ENCODE measurements around the gene KMO. TPM values are rescaled to one million over a fixed set of nuclear protein-coding genes. Genes with fewer than 3 reads are reported as not detected.

Gene KMO
- total RNA-seq, 1 experiment from 2014 or later, result not detected

GRCh38 chr1:241579434-241579833 is 47.3 kb downstream of the KMO start:
- CTCF ChIA-PET, result no interaction called here
- no peak overlapping the region for H3K4me3 Mint-ChIP-seq
- H3K9me3 Mint-ChIP-seq, result peaks cover 36% of the 10 kb centered on the region
- H3K27ac Mint-ChIP-seq, result no peak overlapping the region
- H3K4me1 Mint-ChIP-seq, result no peaks in the 10 kb centered on the region
- POLR2A ChIA-PET, result no interaction called here
- peaks cover 3% of the 10 kb centered on the region; the same call in 1 of the 2 replicates for H3K36me3 Mint-ChIP-seq
- no peaks in the 10 kb centered on the region for H3K27me3 Mint-ChIP-seq (ENCODE audit: low read depth)
- TF ChIP-seq STAT6 (CRISPR knock-in tag; conservative IDR thresholded peaks at IDR 0.05; ENCODE audit: low read depth), result no peak
- TF ChIP-seq ZNF281 (CRISPR knock-in tag; IDR thresholded peaks at IDR 0.05), result no peak
- TF ChIP-seq CBFB (CRISPR knock-in tag; IDR thresholded peaks at IDR 0.05; ENCODE audit: low read depth), result no peak
- no peak for TF ChIP-seq ATF1 (CRISPR knock-in tag; IDR thresholded peaks at IDR 0.05)
- TF ChIP-seq FOXJ3 (CRISPR knock-in tag; IDR thresholded peaks at IDR 0.05; ENCODE audit: borderline replicate concordance), result no peak
- TF ChIP-seq ETV6 (CRISPR knock-in tag; IDR thresholded peaks at IDR 0.05), result no peak
- no peak for TF ChIP-seq SP1 (CRISPR knock-in tag; conservative IDR thresholded peaks at IDR 0.05)
- no peak for TF ChIP-seq ZNF317 (CRISPR knock-in tag; IDR thresholded peaks at IDR 0.05; ENCODE audit: borderline replicate concordance, low read depth)
- no peak for TF ChIP-seq USF2 (CRISPR knock-in tag; IDR thresholded peaks at IDR 0.05)
- no peak for TF ChIP-seq ZNF396 (CRISPR knock-in tag; IDR thresholded peaks at IDR 0.05; ENCODE audit: borderline replicate concordance)
- no peak for TF ChIP-seq AR (CRISPR knock-in tag; IDR thresholded peaks at IDR 0.05)
- no peak for TF ChIP-seq ZNF423 (CRISPR knock-in tag; IDR thresholded peaks at IDR 0.05)
- no peak for TF ChIP-seq ZNF532 (CRISPR knock-in tag; IDR thresholded peaks at IDR 0.05; ENCODE audit: borderline replicate concordance)
- no peak for TF ChIP-seq HMGA2 (CRISPR knock-in tag; IDR thresholded peaks at IDR 0.05)
- TF ChIP-seq ZNF138 (CRISPR knock-in tag; conservative IDR thresholded peaks at IDR 0.05), result no peak
- TF ChIP-seq ZNF512 (CRISPR knock-in tag; IDR thresholded peaks at IDR 0.05; ENCODE audit: borderline replicate concordance), result no peak
- DNase-seq (ENCODE audit: low spot score) (no peak), ATAC-seq (no peak)

Measured in WTC11 (cell line).